ENCODE data around the gene PYDC1.
"Not testable (repeated sequence)": the region's sequence is repeated elsewhere in the genome, so short reads cannot be mapped to it uniquely, and the experiment has no call there.

DNA sequence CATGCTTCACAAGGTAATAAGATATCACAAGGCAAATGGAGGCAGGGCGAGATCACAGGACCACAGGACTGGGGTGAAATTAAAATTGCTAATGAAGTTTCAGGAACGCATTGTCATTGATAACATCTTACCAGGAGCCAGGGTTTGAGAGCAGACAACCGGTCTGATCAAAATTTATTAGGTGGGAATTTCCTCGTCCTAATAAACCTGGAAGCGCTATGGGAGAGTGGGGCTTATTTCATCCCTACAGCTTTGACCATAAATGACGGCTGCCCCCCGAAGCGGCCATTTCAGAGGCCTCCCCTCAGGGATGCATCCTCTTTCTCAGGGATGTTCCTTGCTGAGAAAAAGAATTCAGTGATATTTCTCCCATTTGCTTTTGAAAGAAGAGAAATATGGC is 28.7 kb upstream of the PYDC1 start:
- TF ChIP-seq CTCF (IDR thresholded peaks at IDR 0.05; ENCODE audit: extremely low read depth in 1 of 2, insufficient read depth in 1 of 2, low read depth in 1 of 2, low read length in 2 of 2); POLR2A (IDR thresholded peaks at IDR 0.05; ENCODE audit: low read depth, low read length); EZH2 (IDR thresholded peaks at IDR 0.05; ENCODE audit: borderline replicate concordance, low read depth, low read length, severe bottlenecking); POLR2AphosphoS5 (IDR thresholded peaks at IDR 0.05; ENCODE audit: insufficient read depth, low read depth, low read length); JUN (IDR thresholded peaks at IDR 0.05; ENCODE audit: borderline replicate concordance, insufficient read depth, insufficient read length, low read depth); GATA2 (IDR thresholded peaks at IDR 0.05; ENCODE audit: insufficient read depth, insufficient read length, low read depth, low read length); MAX (IDR thresholded peaks at IDR 0.05; ENCODE audit: insufficient read depth, insufficient read length); MYC (IDR thresholded peaks at IDR 0.05; ENCODE audit: low read depth, low read length): not testable (repeated sequence)
